Activated T-helper 1 cell treated with anti-CD3 and anti-CD28 coated beads, Interleukin-2, amount 50 U/mL, for 16 hours (primary cell): ENCODE data around the gene REPS2.

ENCODE experiments used
- DNase-seq, 2 donors: peaks; one replicate each; pipeline ENCODE4 v3.0.0-alpha.2; 2020; ENCODE audit warnings: low read depth in 1 of 2, low spot score in 1 of 2

The REPS2 gene

GRCh38 chrX:17031827-17032226, 85.4 kb downstream of the REPS2 start:
- DNase-seq, result no peak

GRCh38 chrX:17032351-17032750, 85.9 kb downstream of the REPS2 start:
- no peak for DNase-seq

GRCh38 chrX:17033225-17033624, 86.8 kb downstream of the REPS2 start:
- no peak for DNase-seq

GRCh38 chrX:17035111-17035510, 88.7 kb downstream of the REPS2 start:
- no peak for DNase-seq

- no peak for DNase-seq
Observed at GRCh38 chrX:17036171-17036961, 89.9 kb downstream of the REPS2 start.

- DNase-seq, result no peak
Observed at GRCh38 chrX:17038277-17038676, 91.8 kb downstream of the REPS2 start.

GRCh38 chrX:17038681-17039161, 92.3 kb downstream of the REPS2 start:
- no peak for DNase-seq

- DNase-seq, result no peak
Observed at GRCh38 chrX:17039826-17040225, 93.4 kb downstream of the REPS2 start.

- no peak for DNase-seq
Observed at GRCh38 chrX:17040711-17041110, 94.3 kb downstream of the REPS2 start.

GRCh38 chrX:17042037-17042436, 95.6 kb downstream of the REPS2 start:
- DNase-seq, result no peak

GRCh38 chrX:17046478-17047097, 100.1 kb downstream of the REPS2 start:
- DNase-seq, result peak in 1 of 2 donors; percentile 1

- DNase-seq, result no peak
Observed at GRCh38 chrX:17047224-17047623, 100.8 kb downstream of the REPS2 start.

GRCh38 chrX:17052210-17052609, 105.8 kb downstream of the REPS2 start:
- DNase-seq, result no peak

- no peak for DNase-seq
Observed at GRCh38 chrX:17052793-17053192, 106.3 kb downstream of the REPS2 start.

- DNase-seq, result no peak
Observed at GRCh38 chrX:17053502-17053901, 107.0 kb downstream of the REPS2 start.

GRCh38 chrX:17056868-17057608, 110.6 kb downstream of the REPS2 start:
- no peak for DNase-seq

GRCh38 chrX:17062065-17062464, 115.6 kb downstream of the REPS2 start:
- no peak for DNase-seq

- no peak for DNase-seq
Observed at GRCh38 chrX:17065100-17065499, 118.6 kb downstream of the REPS2 start.

GRCh38 chrX:17067534-17067933, 121.1 kb downstream of the REPS2 start:
- DNase-seq, result no peak

GRCh38 chrX:17072301-17072700, 125.8 kb downstream of the REPS2 start:
- no peak for DNase-seq

GRCh38 chrX:17072721-17073230, 126.3 kb downstream of the REPS2 start:
- no peak for DNase-seq

- no peak for DNase-seq
Observed at GRCh38 chrX:17075004-17075403, 128.5 kb downstream of the REPS2 start.
